Measurements from ENCODE around the gene SPIC. TPM values are rescaled to one million over a fixed set of nuclear protein-coding genes. Genes with fewer than 3 reads are reported as not detected.

SPIC gene
- total and polyA plus RNA-seq, 2 donors (not counting 1 experiment from before 2014, with no cell fraction given) = not detected

GRCh38 chr12:101474248-101474647 lies 888 bp upstream of the SPIC start:
- Histone ChIP-seq H3K79me2 (ENCODE audit: control insufficient read depth, insufficient read depth, low read length) (no peaks in the 10 kb centered on the region), H3K4me3 (replicated peaks in 1 of 4; ENCODE audit: control extremely low read depth in 1 of 4, insufficient read depth in 1 of 4, low read depth in 3 of 4, low read length in 4 of 4) (no peak overlapping the region), H3K27me3 (ENCODE audit: control insufficient read depth, insufficient read depth, low read length) (no peaks in the 10 kb centered on the region), H3K4me2 (ENCODE audit: extremely low read depth, insufficient read depth, low read length) (no peak overlapping the region), H3K36me3 (ENCODE audit: control insufficient read depth, insufficient read depth, low read length) (no peaks in the 10 kb centered on the region), H4K20me1 (ENCODE audit: control insufficient read depth, extremely low read depth, insufficient read depth, low read length) (no peaks in the 10 kb centered on the region), H3K4me1 (ENCODE audit: control insufficient read depth, extremely low read depth, insufficient read depth, low read length) (no peaks in the 10 kb centered on the region), H3K9me3 (ENCODE audit: control insufficient read depth, insufficient read depth, low read depth, low read length) (no peaks in the 10 kb centered on the region), H2AFZ (ENCODE audit: low read length) (no peak overlapping the region), H3K27ac (ENCODE audit: insufficient read depth, low read length) (no peak overlapping the region), H3K9ac (ENCODE audit: insufficient read depth, low read length) (no peak overlapping the region)
- TF ChIP-seq CTCF (conservative IDR thresholded peaks at IDR 0.05 in 1 of 2, IDR thresholded peaks at IDR 0.05 in 1 of 2; ENCODE audit: low read depth in 1 of 2, low read length in 2 of 2) = no peak
- TF ChIP-seq EZH2 (IDR thresholded peaks at IDR 0.05; ENCODE audit: low read length, missing control alignments) = no peak
- no peak for DNase-seq (ENCODE audit: low read depth in 2 of 2)

GRCh38 chr12:101475751-101476305 lies 692 bp downstream of the SPIC start:
- Histone ChIP-seq H3K9ac (ENCODE audit: insufficient read depth, low read length) (no peak overlapping the region), H3K4me1 (ENCODE audit: control insufficient read depth, extremely low read depth, insufficient read depth, low read length) (no peaks in the 10 kb centered on the region), H3K4me3 (replicated peaks in 1 of 4; ENCODE audit: control extremely low read depth in 1 of 4, insufficient read depth in 1 of 4, low read depth in 3 of 4, low read length in 4 of 4) (no peak overlapping the region), H3K4me2 (ENCODE audit: extremely low read depth, insufficient read depth, low read length) (no peak overlapping the region), H3K27me3 (ENCODE audit: control insufficient read depth, insufficient read depth, low read length) (no peaks in the 10 kb centered on the region), H2AFZ (ENCODE audit: low read length) (no peak overlapping the region), H3K9me3 (ENCODE audit: control insufficient read depth, insufficient read depth, low read depth, low read length) (no peaks in the 10 kb centered on the region), H4K20me1 (ENCODE audit: control insufficient read depth, extremely low read depth, insufficient read depth, low read length) (no peaks in the 10 kb centered on the region), H3K36me3 (ENCODE audit: control insufficient read depth, insufficient read depth, low read length) (no peaks in the 10 kb centered on the region), H3K79me2 (ENCODE audit: control insufficient read depth, insufficient read depth, low read length) (no peaks in the 10 kb centered on the region), H3K27ac (ENCODE audit: insufficient read depth, low read length) (no peak overlapping the region)
- DNase-seq (ENCODE audit: low read depth in 2 of 2) = no peak
- no peak for TF ChIP-seq EZH2 (IDR thresholded peaks at IDR 0.05; ENCODE audit: low read length, missing control alignments)

- Histone ChIP-seq H3K36me3 (ENCODE audit: control insufficient read depth, insufficient read depth, low read length) (no peaks in the 10 kb centered on the region), H3K9me3 (ENCODE audit: control insufficient read depth, insufficient read depth, low read depth, low read length) (no peaks in the 10 kb centered on the region), H3K4me2 (ENCODE audit: extremely low read depth, insufficient read depth, low read length) (no peak overlapping the region), H3K4me1 (ENCODE audit: control insufficient read depth, extremely low read depth, insufficient read depth, low read length) (no peaks in the 10 kb centered on the region), H3K27ac (ENCODE audit: insufficient read depth, low read length) (no peak overlapping the region), H3K27me3 (ENCODE audit: control insufficient read depth, insufficient read depth, low read length) (no peaks in the 10 kb centered on the region), H3K79me2 (ENCODE audit: control insufficient read depth, insufficient read depth, low read length) (no peaks in the 10 kb centered on the region), H3K9ac (ENCODE audit: insufficient read depth, low read length) (no peak overlapping the region), H2AFZ (ENCODE audit: low read length) (no peak overlapping the region), H4K20me1 (ENCODE audit: control insufficient read depth, extremely low read depth, insufficient read depth, low read length) (no peaks in the 10 kb centered on the region), H3K4me3 (replicated peaks in 1 of 4; ENCODE audit: control extremely low read depth in 1 of 4, insufficient read depth in 1 of 4, low read depth in 3 of 4, low read length in 4 of 4) (no peak overlapping the region)
- no peak for DNase-seq (ENCODE audit: low read depth in 2 of 2)
- TF ChIP-seq EZH2 (IDR thresholded peaks at IDR 0.05; ENCODE audit: low read length, missing control alignments) = no peak
- TF ChIP-seq CTCF (conservative IDR thresholded peaks at IDR 0.05 in 1 of 2, IDR thresholded peaks at IDR 0.05 in 1 of 2; ENCODE audit: low read depth in 1 of 2, low read length in 2 of 2) = no peak
Measured at GRCh38 chr12:101480849-101481248, 5.7 kb downstream of the SPIC start.

Measured in fibroblast of lung (primary cell).